MM.1S (cell line): Measurements from ENCODE around the gene UBE2E2.

ENCODE experiments used
- DNase-seq: peaks from one replicate; pipeline ENCODE4 v3.0.0-alpha.2; 2015
- H2AFZ ChIP-seq: fragments of 300-600 bp; sonication (generic); 2 replicates; pipeline ENCODE4 v1.6.0; 2016; ENCODE audit warnings: antibody characterized with exemption, low read length
- H3F3A ChIP-seq: fragments of 300-600 bp; sonication (generic); 2 replicates; pipeline ENCODE4 v1.6.1; 2016; ENCODE audit warnings: mild to moderate bottlenecking, antibody characterized with exemption, low read length, moderate library complexity, mixed read lengths; ENCODE audit not compliant: insufficient read depth
- H3K27ac ChIP-seq: fragments of 300-600 bp; sonication (generic); 2 replicates; pipeline ENCODE4 v1.5.1; 2016; ENCODE audit warnings: mild to moderate bottlenecking, low read length
- H3K27me3 ChIP-seq: fragments of 300-600 bp; sonication (generic); replicated peaks from 2 replicates; pipeline ENCODE4 v1.6.0; 2016; ENCODE audit warnings: low read length; ENCODE audit not compliant: insufficient read depth
- H3K36me3 ChIP-seq: fragments of 300-600 bp; sonication (generic); replicated peaks from 2 replicates; pipeline ENCODE4 v1.6.1; 2016; ENCODE audit warnings: mild to moderate bottlenecking, low read length, mixed read lengths; ENCODE audit not compliant: insufficient read depth
- H3K4me1 ChIP-seq: fragments of 300-600 bp; sonication (generic); 2 replicates; pipeline ENCODE4 v1.6.1; 2016; ENCODE audit warnings: low read length, mixed read lengths
- H3K4me2 ChIP-seq: fragments of 300-600 bp; sonication (generic); 2 replicates; pipeline ENCODE4 v1.6.0; 2016; ENCODE audit warnings: low read depth, low read length
- H3K4me3 ChIP-seq: fragments of 300-600 bp; sonication (generic); 2 replicates; pipeline ENCODE4 v1.5.1; 2016; ENCODE audit warnings: low read length, mixed read lengths
- H3K79me2 ChIP-seq: fragments of 300-600 bp; sonication (generic); 2 replicates; pipeline ENCODE4 v1.6.1; 2016; ENCODE audit warnings: mixed run types, low read length, mixed read lengths
- H3K9ac ChIP-seq: fragments of 300-600 bp; sonication (generic); 2 replicates; pipeline ENCODE4 v1.6.1; 2016; ENCODE audit warnings: low read length, mixed read lengths
- H3K9me2 ChIP-seq: fragments of 300-600 bp; sonication (generic); replicated peaks from 2 replicates; pipeline ENCODE4 v1.6.1; 2016; ENCODE audit warnings: mild to moderate bottlenecking, low read length, mixed read lengths; ENCODE audit not compliant: insufficient read depth
- H3K9me3 ChIP-seq: fragments of 300-600 bp; sonication (generic); replicated peaks from 2 replicates; pipeline ENCODE4 v1.6.1; 2016; ENCODE audit warnings: mild to moderate bottlenecking, low read length, mixed read lengths; ENCODE audit not compliant: insufficient read depth
- H4K20me1 ChIP-seq: fragments of 300-600 bp; sonication (generic); 2 replicates; pipeline ENCODE4 v1.6.1; 2016; ENCODE audit warnings: mild to moderate bottlenecking, low read length, moderate library complexity, mixed read lengths; ENCODE audit not compliant: insufficient read depth
- EZH2 ChIP-seq: fragments of 300-600 bp; sonication (generic); optimal IDR thresholded peaks from 2 replicates; pipeline ENCODE3; 2017; ENCODE audit warnings: low read depth, mild to moderate bottlenecking, antibody characterized with exemption, low read length, mixed read lengths
- EZH2phosphoT487 ChIP-seq: fragments of 300-600 bp; sonication (generic); IDR thresholded peaks from 2 replicates; pipeline ENCODE4 v1.6.1; 2018; ENCODE audit warnings: antibody characterized with exemption, low read length
- TF ChIP-seq, protein P1 (sequence below): fragments of 300-600 bp; sonication (generic); IDR thresholded peaks from 2 replicates; pipeline ENCODE4 v1.5.1; 2016; ENCODE audit warnings: antibody characterized with exemption, low read length, mixed read lengths

UBE2E2 gene

DNA sequence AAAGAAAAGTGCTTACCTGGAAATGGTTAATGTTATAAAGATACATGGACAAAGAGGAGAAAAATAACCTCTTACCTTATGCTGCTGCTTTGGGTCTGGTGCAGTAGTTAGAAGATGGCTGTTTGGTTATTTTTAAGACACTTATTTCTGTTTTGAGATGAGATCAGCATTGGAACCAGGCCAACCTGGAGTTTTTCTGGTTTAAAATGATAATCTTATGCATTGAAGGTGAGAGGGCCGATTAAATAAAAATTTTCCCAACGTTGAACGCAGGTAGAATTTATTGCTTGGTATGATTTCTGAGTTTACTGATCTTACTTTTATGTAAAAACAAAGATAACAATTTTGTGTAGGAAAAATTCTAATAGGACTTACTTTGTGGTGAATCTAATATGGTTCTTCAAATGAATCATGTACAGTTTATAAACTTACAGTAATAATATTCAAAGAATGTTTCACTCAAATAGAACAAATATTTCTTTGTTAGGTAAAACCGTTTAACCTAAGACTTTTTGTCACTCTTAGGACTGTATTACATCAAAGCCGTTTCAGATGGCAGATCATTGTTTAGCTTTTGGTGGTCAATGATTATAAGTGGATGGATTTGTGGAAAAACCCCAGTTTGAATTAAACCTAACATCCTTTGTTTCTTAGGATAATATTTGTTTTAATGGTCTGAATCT lies 14.9 kb downstream of the UBE2E2 start:
- Histone ChIP-seq H3K9me3 (no peaks in the 10 kb centered on the region), H3K4me1 (peaks cover 21% of the 10 kb centered on the region), H3K27me3 (no peaks in the 10 kb centered on the region), H3K4me3 (no peak overlapping the region), H2AFZ (no peak overlapping the region), H3K9ac (no peak overlapping the region), H3K36me3 (no peaks in the 10 kb centered on the region), H4K20me1 (no peaks in the 10 kb centered on the region), H3K27ac (no peak overlapping the region), H3K9me2 (no peaks in the 10 kb centered on the region), H3K4me2 (no peak overlapping the region), H3K79me2 (peaks cover 87% of the 10 kb centered on the region), H3F3A (peaks cover 12% of the 10 kb centered on the region)
- no peak for DNase-seq
- TF ChIP-seq, protein P1, sequence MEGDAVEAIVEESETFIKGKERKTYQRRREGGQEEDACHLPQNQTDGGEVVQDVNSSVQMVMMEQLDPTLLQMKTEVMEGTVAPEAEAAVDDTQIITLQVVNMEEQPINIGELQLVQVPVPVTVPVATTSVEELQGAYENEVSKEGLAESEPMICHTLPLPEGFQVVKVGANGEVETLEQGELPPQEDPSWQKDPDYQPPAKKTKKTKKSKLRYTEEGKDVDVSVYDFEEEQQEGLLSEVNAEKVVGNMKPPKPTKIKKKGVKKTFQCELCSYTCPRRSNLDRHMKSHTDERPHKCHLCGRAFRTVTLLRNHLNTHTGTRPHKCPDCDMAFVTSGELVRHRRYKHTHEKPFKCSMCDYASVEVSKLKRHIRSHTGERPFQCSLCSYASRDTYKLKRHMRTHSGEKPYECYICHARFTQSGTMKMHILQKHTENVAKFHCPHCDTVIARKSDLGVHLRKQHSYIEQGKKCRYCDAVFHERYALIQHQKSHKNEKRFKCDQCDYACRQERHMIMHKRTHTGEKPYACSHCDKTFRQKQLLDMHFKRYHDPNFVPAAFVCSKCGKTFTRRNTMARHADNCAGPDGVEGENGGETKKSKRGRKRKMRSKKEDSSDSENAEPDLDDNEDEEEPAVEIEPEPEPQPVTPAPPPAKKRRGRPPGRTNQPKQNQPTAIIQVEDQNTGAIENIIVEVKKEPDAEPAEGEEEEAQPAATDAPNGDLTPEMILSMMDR, result no peak
- TF ChIP-seq EZH2 (no peak), EZH2phosphoT487 (no peak)

DNA sequence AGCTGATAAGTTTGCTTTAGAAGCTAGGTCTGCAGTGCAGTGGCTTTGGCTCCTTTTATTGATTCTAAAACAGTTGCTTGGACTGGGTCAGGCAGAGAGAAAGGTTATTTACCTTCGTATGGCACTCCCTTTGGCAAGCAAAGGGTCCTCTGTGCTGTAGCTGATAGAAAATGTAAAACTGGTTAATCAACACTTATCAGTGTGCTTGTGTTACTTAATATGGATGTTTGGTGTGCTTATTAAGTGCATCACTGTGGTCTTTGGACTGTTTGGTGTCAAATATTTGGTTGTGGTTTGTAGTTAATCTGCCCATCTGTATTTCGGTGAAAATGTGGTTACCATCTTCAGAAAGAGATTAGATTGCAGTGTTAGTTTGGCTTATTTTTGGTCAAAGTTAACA lies 16.0 kb downstream of the UBE2E2 start:
- Histone ChIP-seq H3K27ac (peak overlapping the region; percentile 19; the same call in 1 of the 2 replicates), H3K36me3 (no peaks in the 10 kb centered on the region), H2AFZ (no peak overlapping the region), H4K20me1 (no peaks in the 10 kb centered on the region), H3K9ac (no peak overlapping the region), H3K9me2 (no peaks in the 10 kb centered on the region), H3K9me3 (no peaks in the 10 kb centered on the region), H3K79me2 (peaks cover 86% of the 10 kb centered on the region), H3K4me1 (peaks cover 21% of the 10 kb centered on the region), H3K27me3 (no peaks in the 10 kb centered on the region), H3K4me3 (no peak overlapping the region), H3F3A (peaks cover 12% of the 10 kb centered on the region), H3K4me2 (peak overlapping the region; percentile 42)
- TF ChIP-seq EZH2 (no peak), EZH2phosphoT487 (no peak)
- peak; percentile 58 for DNase-seq

DNA sequence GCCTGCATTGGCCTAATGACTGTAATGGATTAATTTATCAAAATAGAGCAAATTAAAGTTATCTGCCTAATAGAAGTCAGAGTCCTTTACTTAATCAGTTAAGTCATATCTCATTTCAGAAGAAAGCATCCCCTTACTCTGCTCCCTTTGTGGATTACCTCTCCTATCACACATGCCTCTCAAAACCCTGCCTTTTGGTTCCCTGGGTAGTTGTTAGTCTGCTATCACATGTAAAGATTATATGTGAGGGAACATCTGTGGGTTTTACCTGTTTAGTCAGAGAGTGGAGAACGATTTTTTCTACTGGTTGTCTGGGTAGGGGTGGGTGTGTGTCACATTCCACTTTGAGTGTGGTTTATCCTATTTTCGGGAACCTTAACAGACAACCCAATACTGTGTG lies 16.4 kb downstream of the UBE2E2 start:
- no peaks in the 10 kb centered on the region for H4K20me1 ChIP-seq
- H3K36me3 ChIP-seq, result no peaks in the 10 kb centered on the region
- TF ChIP-seq, protein P1, result no peak
- TF ChIP-seq EZH2phosphoT487 (no peak), EZH2 (no peak)
- no peak overlapping the region for H3K9ac ChIP-seq
- no peak overlapping the region for H3K4me3 ChIP-seq
- no peak overlapping the region for H2AFZ ChIP-seq
- H3K4me1 ChIP-seq, result peaks cover 21% of the 10 kb centered on the region
- no peaks in the 10 kb centered on the region for H3K9me2 ChIP-seq
- peaks cover 12% of the 10 kb centered on the region for H3F3A ChIP-seq
- peak overlapping the region; percentile 42 for H3K4me2 ChIP-seq
- no peak for DNase-seq
- peaks cover 87% of the 10 kb centered on the region for H3K79me2 ChIP-seq
- H3K9me3 ChIP-seq, result no peaks in the 10 kb centered on the region
- no peaks in the 10 kb centered on the region for H3K27me3 ChIP-seq
- peak overlapping the region; percentile 19; the same call in 1 of the 2 replicates for H3K27ac ChIP-seq

DNA sequence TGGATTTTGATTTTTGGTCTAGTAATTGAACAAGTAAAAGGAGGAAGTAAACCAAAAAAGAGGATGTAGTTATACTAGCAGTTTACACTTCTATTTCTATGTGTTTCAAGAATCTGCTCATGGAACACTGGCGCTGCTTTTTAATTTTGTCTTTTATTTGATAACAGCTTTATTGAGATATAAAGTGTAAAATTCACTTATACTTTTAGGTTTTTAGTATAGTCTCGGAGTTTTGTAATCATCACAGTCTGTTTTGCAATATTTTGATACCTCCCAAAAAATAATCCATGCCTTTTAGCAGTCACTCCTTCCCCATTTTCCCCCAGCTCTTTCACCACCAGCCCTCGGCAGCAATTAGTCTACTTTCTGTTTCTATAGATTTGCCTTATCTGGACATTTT lies 18.0 kb downstream of the UBE2E2 start:
- no peak overlapping the region for H3K27ac ChIP-seq
- no peak overlapping the region for H2AFZ ChIP-seq
- H3K4me3 ChIP-seq, result no peak overlapping the region
- TF ChIP-seq, protein P1, result no peak
- TF ChIP-seq EZH2, result no peak
- TF ChIP-seq EZH2phosphoT487, result no peak
- H3K9me2 ChIP-seq, result no peaks in the 10 kb centered on the region
- peaks cover 12% of the 10 kb centered on the region for H3F3A ChIP-seq
- H3K27me3 ChIP-seq, result no peaks in the 10 kb centered on the region
- H3K4me1 ChIP-seq, result peaks cover 21% of the 10 kb centered on the region
- H4K20me1 ChIP-seq, result no peaks in the 10 kb centered on the region
- H3K36me3 ChIP-seq, result no peaks in the 10 kb centered on the region
- no peak for DNase-seq
- H3K4me2 ChIP-seq, result no peak overlapping the region
- peaks cover 91% of the 10 kb centered on the region for H3K79me2 ChIP-seq
- no peaks in the 10 kb centered on the region for H3K9me3 ChIP-seq
- no peak overlapping the region for H3K9ac ChIP-seq
